Stimulated activated naive CD8-positive, alpha-beta T cell treated with anti-CD3 and anti-CD28 coated beads, Interleukin-15, Interleukin-2, amounts not matched to agents 100 U/mL and 50 U/mL, for 24 hours (primary cell): ENCODE results near the gene PHF10.
"Not testable (repeated sequence)": the region's sequence is repeated elsewhere in the genome, so short reads cannot be mapped to it uniquely, and the experiment has no call there.

ENCODE experiments used
- ATAC-seq: fragments of 150-1000 bp; cut with Tn5 transposase; one replicate; pipeline ENCODE4 v1.10.0; 2021
- DNase-seq: peaks from one replicate; pipeline ENCODE4 v3.0.0; 2021

The PHF10 gene

GRCh38 chr6:169724494-169725124 lies at the start of gene PHF10:
Gene PHF10 (minus strand): TSS chr6:169724500. CDS start chr6:169723931, 569 bp downstream.
- ATAC-seq = peak; percentile 65
- peak; percentile 80 for DNase-seq

DNA sequence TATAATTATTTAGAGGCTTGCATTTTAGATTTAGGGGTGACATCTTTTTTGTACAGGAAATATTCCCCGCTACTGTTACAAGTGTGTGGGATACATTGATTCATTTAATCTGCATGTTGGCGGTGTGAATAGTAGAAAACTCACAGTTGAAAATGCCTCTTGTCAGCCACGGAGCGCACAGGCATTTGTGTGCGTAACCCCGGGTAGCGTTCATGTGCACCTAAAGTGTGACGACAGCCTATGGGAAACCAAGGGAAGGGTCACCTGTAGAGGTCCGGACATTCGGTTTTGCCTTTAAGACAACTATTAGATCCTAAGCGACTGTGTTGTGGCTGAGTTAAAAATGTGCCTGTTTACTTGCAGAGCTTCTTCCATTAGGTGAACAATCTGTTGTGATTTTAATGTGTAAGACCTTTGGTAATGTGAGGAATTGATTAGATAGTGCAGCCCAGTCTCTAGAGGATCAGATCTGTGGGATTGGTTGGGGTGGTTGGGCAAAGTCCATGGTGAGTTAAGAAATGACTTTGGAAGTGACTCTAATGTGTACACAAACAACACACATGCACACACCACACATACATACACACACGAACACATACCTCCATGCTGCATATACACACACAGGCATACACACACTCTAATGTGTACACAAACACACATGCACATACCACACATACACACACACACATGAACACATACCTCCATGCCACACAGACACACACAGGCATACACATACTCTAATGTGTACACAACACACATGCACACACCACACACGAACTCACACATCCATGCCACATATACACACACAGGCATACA lies 42.8 kb upstream of the PHF10 start:
- ATAC-seq (no peak), DNase-seq (no peak)

GRCh38 chr6:169766232-169766631 lies 41.9 kb upstream of the PHF10 start:
- DNase-seq (no peak), ATAC-seq (no peak)

GRCh38 chr6:169765789-169766188 lies 41.5 kb upstream of the PHF10 start:
- not testable (repeated sequence) for ATAC-seq, DNase-seq

GRCh38 chr6:169763881-169764280 lies 39.6 kb upstream of the PHF10 start:
- no peak for DNase-seq

DNA sequence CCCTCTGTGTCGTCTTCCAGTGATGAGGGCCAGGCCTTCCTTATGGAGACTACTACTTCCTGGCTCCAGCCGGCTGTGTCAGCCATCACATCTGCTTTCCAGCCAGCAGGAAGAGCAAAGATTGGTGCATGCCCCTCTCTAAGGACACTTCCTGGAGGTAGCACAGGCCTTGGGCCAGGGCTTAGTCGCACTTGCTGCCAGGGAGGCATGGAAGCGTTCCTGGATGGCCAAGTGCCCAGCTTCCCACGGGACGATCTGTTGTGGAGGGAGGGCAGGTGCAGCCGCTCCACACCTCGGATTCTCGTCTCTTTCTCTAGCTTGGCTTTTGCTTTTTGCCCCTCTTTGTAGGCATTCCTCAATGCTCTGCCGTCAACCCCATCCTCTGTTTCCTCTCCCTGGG lies 39.0 kb upstream of the PHF10 start:
- no peak for ATAC-seq
- no peak for DNase-seq

More at GRCh38 chr6:169763881-169764280, 39.6 kb upstream of the PHF10 start:
- no peak for ATAC-seq

- DNase-seq (no peak), ATAC-seq (no peak)
These were observed 30.9 kb upstream of the PHF10 start for GRCh38 chr6:169755162-169755561.

DNA sequence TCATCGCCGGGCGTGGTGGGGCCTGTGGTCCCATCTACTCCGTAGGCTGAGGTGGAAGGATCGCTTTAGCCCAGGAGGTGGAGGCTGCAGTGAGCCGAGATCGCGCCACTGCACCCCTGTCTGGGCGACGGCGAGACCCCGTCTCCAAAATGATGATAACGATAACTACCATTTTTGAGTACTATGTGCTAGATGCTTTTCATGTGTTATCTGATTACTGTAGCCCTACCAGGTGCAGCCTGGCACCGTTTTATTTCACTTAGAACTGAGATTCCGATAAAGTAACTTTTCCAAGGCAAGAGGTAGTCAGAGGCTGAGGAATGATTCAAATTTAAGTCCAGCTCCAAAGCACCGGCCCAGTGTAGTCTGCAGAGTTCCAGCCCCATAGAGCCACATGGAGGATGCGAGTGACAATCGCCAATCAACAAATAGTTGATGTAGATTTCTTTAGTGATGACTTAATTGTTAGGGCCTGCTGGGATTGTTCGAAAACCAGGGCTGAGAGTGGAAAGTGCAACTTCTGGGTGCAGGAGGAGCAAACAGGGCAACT lies 27.8 kb upstream of the PHF10 start:
- ATAC-seq = no peak
- DNase-seq = peak; percentile 14

DNA sequence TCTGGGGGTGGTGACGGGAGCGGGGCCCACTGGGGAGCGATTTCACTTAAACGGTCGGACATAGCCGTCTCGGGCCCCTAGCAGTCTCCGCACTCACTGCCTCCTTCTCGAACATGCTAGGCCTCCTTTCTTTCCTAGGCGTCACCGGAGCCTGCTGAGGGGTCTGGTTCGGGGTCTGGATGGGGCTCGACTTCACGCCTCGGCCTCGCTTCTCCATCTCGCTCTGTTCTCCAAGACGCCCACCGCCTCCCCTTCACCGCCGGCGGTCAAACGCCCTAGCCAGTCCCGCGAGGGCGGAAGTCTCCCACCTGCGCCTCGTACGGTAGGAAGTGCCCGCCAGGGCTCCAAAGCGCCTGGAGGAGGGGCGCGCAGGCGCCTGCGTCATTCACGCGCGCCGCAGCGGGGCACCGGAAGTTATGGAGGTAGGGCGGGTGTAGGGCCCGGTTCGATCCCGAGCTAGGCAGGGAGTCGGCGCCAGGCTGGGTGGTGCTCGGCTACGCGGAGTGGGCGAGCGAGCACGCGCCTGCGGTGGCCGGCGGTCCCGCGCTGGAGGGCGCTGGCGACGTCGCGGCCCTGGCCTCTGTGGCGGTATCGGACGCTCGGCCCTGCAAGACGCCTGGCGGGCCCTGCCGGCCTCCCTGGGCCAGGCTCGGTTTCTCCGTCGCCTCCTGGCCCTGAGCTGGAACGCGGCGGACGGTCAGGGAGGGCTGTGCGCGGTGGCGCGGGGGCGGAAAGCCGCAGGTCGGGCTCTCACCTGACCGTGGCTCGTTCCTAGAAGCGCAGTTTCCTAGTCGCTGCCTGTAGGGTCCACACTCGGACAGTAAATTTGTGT lies 27.2 kb upstream of the PHF10 start, which contains the start of the genes DYNLT2 and ERMARD:
DYNLT2 (minus strand) TSS at position 331 of the 832 bp plus-strand sequence; CDS start at position 217, 114 bp downstream.
ERMARD (plus strand) TSS at position 381 of the 832 bp plus-strand sequence; CDS start at position 417, 36 bp downstream.
- ATAC-seq (peak; percentile 99), DNase-seq (peak; percentile 93)

- no peak for ATAC-seq
- DNase-seq = no peak
These were observed 22.3 kb upstream of the PHF10 start for GRCh38 chr6:169746556-169746955.

GRCh38 chr6:169745405-169745804 lies 21.1 kb upstream of the PHF10 start:
- ATAC-seq = no peak
- DNase-seq = no peak

- no peak for DNase-seq
- no peak for ATAC-seq
These were observed 17.0 kb upstream of the PHF10 start for GRCh38 chr6:169741344-169741743.

DNA sequence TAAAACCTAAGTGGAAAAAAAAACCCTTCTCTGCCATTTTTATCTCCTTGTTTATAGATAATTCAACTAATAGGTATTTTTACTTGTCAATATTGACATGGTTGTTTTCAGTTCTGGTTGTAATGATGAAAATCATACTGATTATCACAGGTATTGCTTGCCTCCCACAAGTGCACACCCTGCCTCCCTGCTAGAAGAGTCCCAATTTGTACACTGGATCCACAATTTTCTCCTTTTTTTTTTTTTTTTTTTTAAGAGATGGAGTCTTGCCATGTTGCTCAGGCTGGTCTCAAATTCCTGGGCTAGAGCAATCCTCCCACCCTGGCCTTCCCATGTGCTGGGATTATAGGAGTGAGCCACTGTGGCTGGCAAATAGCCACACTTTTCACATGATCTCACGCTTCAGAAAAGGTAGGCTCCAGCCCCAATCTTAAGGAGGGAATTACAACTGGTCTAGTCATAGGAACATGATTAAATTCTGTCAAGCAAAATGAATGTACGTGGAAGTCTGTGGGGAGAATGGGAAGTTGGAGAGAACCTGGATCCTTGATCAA lies 14.8 kb upstream of the PHF10 start:
- no peak for DNase-seq
- ATAC-seq = no peak

GRCh38 chr6:169738204-169738975 lies 14.1 kb upstream of the PHF10 start:
- DNase-seq (peak; percentile 34), ATAC-seq (peak; percentile 79)

GRCh38 chr6:169729961-169730360 lies 5.7 kb upstream of the PHF10 start:
- DNase-seq (no peak), ATAC-seq (no peak)

DNA sequence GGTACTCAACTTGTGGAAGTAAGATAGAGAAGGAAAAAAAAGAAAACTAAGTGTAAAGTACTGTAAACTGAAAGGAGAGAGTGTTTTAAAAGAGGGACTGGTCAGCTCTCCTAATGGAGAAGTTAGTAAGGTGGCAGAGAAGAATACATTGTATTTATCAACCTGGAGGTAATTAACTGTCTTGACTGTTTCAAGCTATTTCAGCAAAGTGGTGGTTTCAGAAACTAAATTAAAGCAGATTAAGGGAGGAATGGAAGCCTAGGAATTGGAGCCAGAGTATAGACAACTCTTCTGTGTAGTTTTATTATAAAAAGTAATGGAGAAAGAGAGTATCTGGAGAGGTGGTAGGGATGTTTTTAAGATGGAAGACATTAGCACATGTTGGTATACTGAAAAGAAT lies 2.7 kb upstream of the PHF10 start:
- DNase-seq (no peak), ATAC-seq (no peak)

GRCh38 chr6:169726049-169726400 lies 1.7 kb upstream of the PHF10 start:
- DNase-seq = no peak
- no peak for ATAC-seq

DNA sequence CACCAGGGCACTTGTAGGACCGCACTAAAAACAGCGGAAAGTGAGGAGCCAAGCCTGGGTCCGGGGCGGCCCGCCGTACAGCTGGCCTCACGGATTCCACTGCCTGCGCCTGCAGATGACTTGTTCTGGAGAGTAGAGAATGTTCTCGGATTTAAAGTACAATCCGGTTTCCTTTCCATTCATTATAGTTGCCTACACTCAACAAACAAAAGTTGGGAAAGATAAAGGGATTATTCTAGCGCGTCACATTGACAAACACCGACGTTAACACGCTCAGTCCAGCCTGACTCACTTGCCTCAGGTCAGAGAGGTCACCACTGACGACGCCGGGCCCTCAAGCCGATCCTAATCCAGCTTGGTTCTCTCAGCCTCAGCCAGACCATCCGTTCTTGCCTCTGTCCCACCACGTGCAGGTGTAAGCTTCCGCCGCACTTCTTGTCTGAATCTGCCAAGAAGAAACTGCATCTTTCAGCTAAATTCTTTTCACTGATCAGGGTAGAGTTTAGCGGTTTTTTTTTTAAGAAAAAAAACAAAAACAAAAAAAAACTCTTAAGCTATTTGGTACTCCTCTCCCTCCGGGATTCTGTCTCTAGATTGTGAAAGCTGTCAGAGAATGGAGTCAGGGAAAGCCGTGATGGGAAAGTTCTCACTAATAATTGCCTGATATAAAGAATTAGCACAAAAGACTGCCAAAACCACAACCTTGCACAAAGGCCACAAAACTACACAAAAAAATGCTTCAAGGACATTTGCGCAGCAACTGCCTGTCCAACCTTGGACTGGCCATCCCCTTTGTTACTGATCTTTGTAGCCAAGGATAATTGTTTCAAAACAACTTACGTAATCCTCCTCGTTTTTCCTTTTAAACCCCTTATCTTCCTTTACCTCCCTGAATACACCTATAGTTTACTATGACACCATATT lies 1.1 kb upstream of the PHF10 start:
- ATAC-seq = peak; percentile 15

GRCh38 chr6:169723991-169724493 lies 258 bp downstream of the PHF10 start:
- peak; percentile 51 for DNase-seq
- peak; percentile 48 for ATAC-seq

More for the DNA sequence above, 1.1 kb upstream of the PHF10 start:
- peak; percentile 48 for DNase-seq
